Ureter (tissue), 1 donor: ENCODE measurements around the gene GPX6. TPM values are rescaled to one million over a fixed set of nuclear protein-coding genes. Genes with fewer than 3 reads are reported as not detected.
"Not testable (repeated sequence)": the region's sequence is repeated elsewhere in the genome, so short reads cannot be mapped to it uniquely, and the experiment has no call there.

Source experiments
- DNase-seq: peaks from one replicate; pipeline ENCODE4 v3.0.0-alpha.2; 2020; ENCODE audit warnings: low spot score
- total RNA-seq: library from RNA; stranded (reverse); gene quantifications from one replicate; pipeline ENCODE4 v1.2.4, GENCODE V29; 2023
- donor health status: DM: yes; HTN: yes; CAD: no.

Gene GPX6
- total RNA-seq, 1 donor from 2014 or later: not detected

GRCh38 chr6:28485482-28485881 lies 30.1 kb downstream of the GPX6 start:
- DNase-seq: no peak

GRCh38 chr6:28480253-28480932 lies 35.2 kb downstream of the GPX6 start:
- no peak for DNase-seq

- DNase-seq: no peak
These were observed 37.1 kb downstream of the GPX6 start for GRCh38 chr6:28478518-28478917.

- DNase-seq: no peak
These were observed 41.0 kb downstream of the GPX6 start for GRCh38 chr6:28474441-28475219.

GRCh38 chr6:28469153-28469745 lies 46.3 kb downstream of the GPX6 start:
- not testable (repeated sequence) for DNase-seq

- no peak for DNase-seq
These were observed 47.5 kb downstream of the GPX6 start for GRCh38 chr6:28468056-28468455.

GRCh38 chr6:28462401-28462800 lies 53.2 kb downstream of the GPX6 start:
- no peak for DNase-seq

GRCh38 chr6:28458568-28458967 lies 57.0 kb downstream of the GPX6 start:
- no peak for DNase-seq

Other genes starting within 250 kb of the GPX6 start
- 16.9 TPM for gene ZSCAN26, start 248.7 kb downstream of the GPX6 start, total RNA-seq
- 3.1 TPM for gene PGBD1, start 234.2 kb downstream of the GPX6 start, total RNA-seq
- 13.9 TPM for gene ZSCAN31, start 179.6 kb downstream of the GPX6 start, total RNA-seq
- 8.7 TPM for gene ZKSCAN3, start 165.8 kb downstream of the GPX6 start, total RNA-seq
- gene ZSCAN12, start 116.0 kb downstream of the GPX6 start, total RNA-seq: 11.1 TPM
- 11.2 TPM for gene ZSCAN23, start 72.3 kb downstream of the GPX6 start, total RNA-seq
- not detected for gene GPX5, start 10.1 kb upstream of the GPX6 start, total RNA-seq